ENCODE measurements around the gene STX7.

Gene STX7

GRCh38 chr6:132412656-132413498 lies 100.0 kb downstream of the STX7 start:
- no peaks in the 10 kb centered on the region for H3K36me3 ChIP-seq (ENCODE audit: control insufficient read depth, insufficient read depth, low read length)
- H3K27ac ChIP-seq (ENCODE audit: low read depth, low read length): no peak overlapping the region
- H3K9ac ChIP-seq (ENCODE audit: low read depth, low read length): no peak overlapping the region
- peaks cover 11% of the 10 kb centered on the region; the same call in 1 of the 2 replicates for H3K9me3 ChIP-seq (ENCODE audit: control insufficient read depth, insufficient read depth, low read length)
- no peaks in the 10 kb centered on the region for H3K4me1 ChIP-seq (ENCODE audit: control insufficient read depth, insufficient read depth, low read length)
- no peak overlapping the region for H3K4me3 ChIP-seq (ENCODE audit: low read depth, low read length)
- no peaks in the 10 kb centered on the region for H3K27me3 ChIP-seq (ENCODE audit: control insufficient read depth, insufficient read depth, low read length)

DNA sequence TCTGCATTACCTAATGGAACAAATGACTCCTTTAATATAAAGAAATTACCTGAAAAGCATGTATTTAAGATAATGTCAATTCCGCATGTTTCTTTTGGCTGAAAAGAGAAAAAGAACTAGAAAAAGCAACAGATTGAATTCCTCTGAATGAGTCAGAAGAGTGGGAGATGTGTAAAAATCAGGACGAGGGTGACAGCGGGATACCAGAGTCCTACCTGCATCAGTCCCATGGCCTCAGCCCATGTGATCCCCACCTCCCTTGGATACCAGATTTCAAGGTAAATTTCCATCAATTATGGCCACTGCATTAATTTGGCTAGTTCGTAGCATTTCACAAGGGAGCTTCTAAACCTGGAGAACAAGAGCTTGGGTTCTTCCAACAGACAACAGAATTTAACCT lies 101.6 kb downstream of the STX7 start:
- Histone ChIP-seq H3K9ac (ENCODE audit: low read depth, low read length) (no peak overlapping the region), H3K4me3 (ENCODE audit: low read depth, low read length) (no peak overlapping the region), H3K27ac (ENCODE audit: low read depth, low read length) (no peak overlapping the region), H3K27me3 (ENCODE audit: control insufficient read depth, insufficient read depth, low read length) (no peaks in the 10 kb centered on the region), H3K4me1 (ENCODE audit: control insufficient read depth, insufficient read depth, low read length) (no peaks in the 10 kb centered on the region), H3K9me3 (ENCODE audit: control insufficient read depth, insufficient read depth, low read length) (0 out of 2 replicates have a peak, but pooled peaks cover 4% of the 10 kb centered on the region), H3K36me3 (ENCODE audit: control insufficient read depth, insufficient read depth, low read length) (no peaks in the 10 kb centered on the region)

GRCh38 chr6:132410830-132411229 lies 102.1 kb downstream of the STX7 start:
- no peaks in the 10 kb centered on the region for H3K27me3 ChIP-seq (ENCODE audit: control insufficient read depth, insufficient read depth, low read length)
- no peak overlapping the region for H3K4me3 ChIP-seq (ENCODE audit: low read depth, low read length)
- no peaks in the 10 kb centered on the region for H3K36me3 ChIP-seq (ENCODE audit: control insufficient read depth, insufficient read depth, low read length)
- H3K9me3 ChIP-seq (ENCODE audit: control insufficient read depth, insufficient read depth, low read length): 0 out of 2 replicates have a peak, but pooled peaks cover under 1% of the 10 kb centered on the region
- no peaks in the 10 kb centered on the region for H3K4me1 ChIP-seq (ENCODE audit: control insufficient read depth, insufficient read depth, low read length)
- no peak overlapping the region for H3K9ac ChIP-seq (ENCODE audit: low read depth, low read length)
- no peak overlapping the region for H3K27ac ChIP-seq (ENCODE audit: low read depth, low read length)

GRCh38 chr6:132405143-132405915 lies 107.6 kb downstream of the STX7 start:
- H3K36me3 ChIP-seq (ENCODE audit: control insufficient read depth, insufficient read depth, low read length): no peaks in the 10 kb centered on the region
- H3K4me3 ChIP-seq (ENCODE audit: low read depth, low read length): no peak overlapping the region
- H3K9me3 ChIP-seq (ENCODE audit: control insufficient read depth, insufficient read depth, low read length): no peaks in the 10 kb centered on the region
- H3K4me1 ChIP-seq (ENCODE audit: control insufficient read depth, insufficient read depth, low read length): peaks cover 10% of the 10 kb centered on the region; the same call in 1 of the 2 replicates
- no peak overlapping the region for H3K27ac ChIP-seq (ENCODE audit: low read depth, low read length)
- H3K9ac ChIP-seq (ENCODE audit: low read depth, low read length): no peak overlapping the region
- H3K27me3 ChIP-seq (ENCODE audit: control insufficient read depth, insufficient read depth, low read length): peaks cover 39% of the 10 kb centered on the region

- Histone ChIP-seq H3K4me3 (ENCODE audit: low read depth, low read length) (no peak overlapping the region), H3K9ac (ENCODE audit: low read depth, low read length) (no peak overlapping the region), H3K4me1 (ENCODE audit: control insufficient read depth, insufficient read depth, low read length) (peaks cover 13% of the 10 kb centered on the region; the same call in 1 of the 2 replicates), H3K9me3 (ENCODE audit: control insufficient read depth, insufficient read depth, low read length) (no peaks in the 10 kb centered on the region), H3K27ac (ENCODE audit: low read depth, low read length) (no peak overlapping the region), H3K27me3 (ENCODE audit: control insufficient read depth, insufficient read depth, low read length) (peaks cover 44% of the 10 kb centered on the region), H3K36me3 (ENCODE audit: control insufficient read depth, insufficient read depth, low read length) (no peaks in the 10 kb centered on the region)
Measured at GRCh38 chr6:132404736-132405135, 108.2 kb downstream of the STX7 start.

DNA sequence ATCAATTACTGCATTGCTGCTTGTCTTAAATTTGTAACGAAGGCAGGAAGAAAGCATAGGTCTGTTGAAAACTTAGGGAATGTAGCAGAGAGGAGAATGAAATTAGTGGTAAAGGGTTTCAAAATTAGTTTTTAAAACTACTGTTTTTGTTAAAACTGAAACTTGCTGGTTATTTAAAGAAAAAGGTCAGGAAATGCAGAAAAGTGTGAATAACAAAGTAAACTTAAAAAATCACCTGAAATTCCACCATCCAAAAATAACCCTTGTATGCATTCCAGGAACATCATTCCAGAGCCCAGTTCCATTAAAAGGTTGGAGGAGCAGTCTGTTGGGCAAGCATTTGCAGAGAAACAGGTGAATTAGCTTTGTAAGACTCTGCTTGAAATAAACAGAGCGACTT lies 108.6 kb downstream of the STX7 start:
- Histone ChIP-seq H3K9ac (ENCODE audit: low read depth, low read length) (no peak overlapping the region), H3K36me3 (ENCODE audit: control insufficient read depth, insufficient read depth, low read length) (no peaks in the 10 kb centered on the region), H3K27me3 (ENCODE audit: control insufficient read depth, insufficient read depth, low read length) (peaks cover 48% of the 10 kb centered on the region), H3K4me3 (ENCODE audit: low read depth, low read length) (no peak overlapping the region), H3K4me1 (ENCODE audit: control insufficient read depth, insufficient read depth, low read length) (peaks cover 13% of the 10 kb centered on the region; the same call in 1 of the 2 replicates), H3K27ac (ENCODE audit: low read depth, low read length) (no peak overlapping the region), H3K9me3 (ENCODE audit: control insufficient read depth, insufficient read depth, low read length) (no peaks in the 10 kb centered on the region)

GRCh38 chr6:132401618-132402285 lies 111.2 kb downstream of the STX7 start:
- Histone ChIP-seq H3K27ac (ENCODE audit: low read depth, low read length) (no peak overlapping the region), H3K27me3 (ENCODE audit: control insufficient read depth, insufficient read depth, low read length) (peaks cover 56% of the 10 kb centered on the region), H3K9ac (ENCODE audit: low read depth, low read length) (peak overlapping the region; percentile 46; the same call in 1 of the 2 replicates), H3K4me3 (ENCODE audit: low read depth, low read length) (peak overlapping the region; percentile 90), H3K36me3 (ENCODE audit: control insufficient read depth, insufficient read depth, low read length) (no peaks in the 10 kb centered on the region), H3K4me1 (ENCODE audit: control insufficient read depth, insufficient read depth, low read length) (peaks cover 13% of the 10 kb centered on the region; the same call in 1 of the 2 replicates), H3K9me3 (ENCODE audit: control insufficient read depth, insufficient read depth, low read length) (no peaks in the 10 kb centered on the region)

GRCh38 chr6:132400883-132401617 lies 111.9 kb downstream of the STX7 start, which contains the start of gene MOXD1:
TSS of gene MOXD1 (minus strand) at chr6:132401475. CDS start at chr6:132401426, 49 bp downstream.
- Histone ChIP-seq H3K9me3 (ENCODE audit: control insufficient read depth, insufficient read depth, low read length) (no peaks in the 10 kb centered on the region), H3K27ac (ENCODE audit: low read depth, low read length) (no peak within 1 kb of the TSS), H3K27me3 (ENCODE audit: control insufficient read depth, insufficient read depth, low read length) (peaks cover 56% of the 10 kb centered on the region), H3K36me3 (ENCODE audit: control insufficient read depth, insufficient read depth, low read length) (no peaks in the 10 kb centered on the region), H3K9ac (ENCODE audit: low read depth, low read length) (peak within 1 kb of the TSS; percentile 53; the same call in 1 of the 2 replicates), H3K4me3 (ENCODE audit: low read depth, low read length) (peak within 1 kb of the TSS; percentile 90), H3K4me1 (ENCODE audit: control insufficient read depth, insufficient read depth, low read length) (peaks cover 13% of the 10 kb centered on the region; the same call in 1 of the 2 replicates)

DNA sequence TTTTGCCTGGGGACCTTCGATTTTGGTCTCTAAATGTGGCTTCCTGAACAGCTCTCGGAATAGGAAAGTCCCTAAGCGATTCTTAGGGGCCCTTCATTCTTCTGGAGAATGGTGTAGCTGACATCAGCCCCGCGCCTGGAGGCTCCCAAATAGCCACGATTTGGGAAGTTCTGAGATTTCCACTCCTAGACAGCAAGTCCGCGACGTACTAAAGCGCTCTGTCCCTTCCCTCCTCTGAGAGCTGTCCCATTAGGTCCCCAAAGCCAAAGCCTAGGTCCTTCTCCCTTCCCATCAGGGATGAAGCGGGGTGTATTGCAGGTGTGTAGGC lies 112.4 kb downstream of the STX7 start:
- H3K4me1 ChIP-seq (ENCODE audit: control insufficient read depth, insufficient read depth, low read length): peaks cover 13% of the 10 kb centered on the region; the same call in 1 of the 2 replicates
- H3K4me3 ChIP-seq (ENCODE audit: low read depth, low read length): peak overlapping the region; percentile 90
- no peaks in the 10 kb centered on the region for H3K36me3 ChIP-seq (ENCODE audit: control insufficient read depth, insufficient read depth, low read length)
- no peaks in the 10 kb centered on the region for H3K9me3 ChIP-seq (ENCODE audit: control insufficient read depth, insufficient read depth, low read length)
- H3K27me3 ChIP-seq (ENCODE audit: control insufficient read depth, insufficient read depth, low read length): peaks cover 56% of the 10 kb centered on the region
- H3K9ac ChIP-seq (ENCODE audit: low read depth, low read length): no peak overlapping the region
- no peak overlapping the region for H3K27ac ChIP-seq (ENCODE audit: low read depth, low read length)

- H3K4me1 ChIP-seq (ENCODE audit: control insufficient read depth, insufficient read depth, low read length): peaks cover 6% of the 10 kb centered on the region; the same call in 1 of the 2 replicates
- H3K4me3 ChIP-seq (ENCODE audit: low read depth, low read length): no peak overlapping the region
Measured at GRCh38 chr6:132399376-132400074, 113.4 kb downstream of the STX7 start.

More at GRCh38 chr6:132399376-132400074, 113.4 kb downstream of the STX7 start:
- Histone ChIP-seq H3K9ac (ENCODE audit: low read depth, low read length) (no peak overlapping the region), H3K27ac (ENCODE audit: low read depth, low read length) (no peak overlapping the region), H3K36me3 (ENCODE audit: control insufficient read depth, insufficient read depth, low read length) (no peaks in the 10 kb centered on the region), H3K27me3 (ENCODE audit: control insufficient read depth, insufficient read depth, low read length) (peaks cover 56% of the 10 kb centered on the region), H3K9me3 (ENCODE audit: control insufficient read depth, insufficient read depth, low read length) (no peaks in the 10 kb centered on the region)

Measured in HUES48 (cell line).